Stimulated activated CD4-positive, alpha-beta T cell treated with anti-CD3 and anti-CD28 coated beads, TNF-alpha, amount 100 ng/mL, for 24 hours (primary cell): ENCODE measurements around the gene CTCF.

Experiments used
- DNase-seq, 3 experiments: peaks; one replicate each; pipeline ENCODE4 v3.0.0-alpha.2; 2020; ENCODE audit warnings: low read depth in 3 of 3

CTCF gene

DNA sequence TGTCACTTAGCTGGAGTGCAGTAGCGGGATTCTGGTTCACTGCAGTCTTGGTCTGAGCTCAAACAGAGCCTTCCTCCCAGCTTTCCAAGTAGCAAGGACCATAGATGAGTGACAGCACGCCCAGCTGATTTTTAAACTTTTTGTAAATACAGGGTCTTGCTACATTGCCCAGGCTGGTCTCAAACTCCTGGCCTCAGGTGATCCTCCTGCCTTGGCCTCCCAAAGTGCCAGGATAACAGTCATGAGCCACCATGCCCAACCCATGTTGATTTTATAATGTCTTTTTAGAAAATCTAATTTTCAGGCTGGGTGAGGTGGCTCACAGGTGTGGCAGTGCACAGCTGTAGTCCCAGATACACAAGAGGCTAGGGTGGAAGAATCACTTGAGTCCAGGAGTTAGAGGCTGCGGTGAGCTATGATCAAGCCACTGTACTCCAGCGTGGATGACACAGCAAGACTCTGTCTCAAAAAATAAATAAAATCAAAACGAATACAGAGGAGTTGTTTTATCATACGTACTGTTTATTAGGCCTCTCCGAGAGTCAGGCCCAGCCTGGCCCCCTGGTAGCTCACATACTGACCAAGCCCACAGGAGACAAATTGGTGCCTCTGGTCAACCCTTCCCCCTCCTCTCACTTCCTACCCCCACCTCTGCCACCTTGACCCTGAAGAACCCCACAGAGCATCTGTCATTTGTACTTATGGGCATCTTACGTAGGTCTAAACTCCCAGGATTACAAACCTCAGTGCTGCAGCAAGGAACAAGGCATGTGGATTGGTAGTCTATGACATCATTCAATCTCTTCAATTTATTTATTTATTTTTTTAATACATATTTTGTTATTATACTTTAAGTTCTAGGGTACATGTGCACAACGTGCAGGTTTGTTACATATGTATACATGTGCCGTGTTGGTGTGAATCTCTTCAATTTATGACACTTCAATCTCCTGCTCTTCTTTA lies 117.9 kb downstream of the CTCF start:
- no peak for DNase-seq

DNA sequence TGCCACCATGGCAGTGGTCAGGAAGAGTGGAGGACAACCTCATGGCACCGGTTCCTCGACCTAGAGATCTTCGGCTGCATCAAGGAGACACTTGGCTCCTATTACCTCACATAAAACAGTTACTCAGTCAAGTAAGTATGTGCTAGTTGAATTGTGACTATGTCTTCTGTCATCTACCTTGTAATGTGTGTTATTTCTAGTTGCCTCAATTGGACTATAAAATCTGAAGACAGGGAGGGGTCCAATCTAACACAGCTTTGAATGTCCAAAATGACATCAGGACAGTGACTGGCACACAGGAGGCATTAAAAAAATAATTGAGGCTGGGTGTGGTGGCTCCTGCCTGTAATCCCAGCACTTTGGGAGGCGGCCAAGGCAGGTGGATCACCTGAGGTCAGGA lies 121.4 kb downstream of the CTCF start:
- no peak for DNase-seq

DNA sequence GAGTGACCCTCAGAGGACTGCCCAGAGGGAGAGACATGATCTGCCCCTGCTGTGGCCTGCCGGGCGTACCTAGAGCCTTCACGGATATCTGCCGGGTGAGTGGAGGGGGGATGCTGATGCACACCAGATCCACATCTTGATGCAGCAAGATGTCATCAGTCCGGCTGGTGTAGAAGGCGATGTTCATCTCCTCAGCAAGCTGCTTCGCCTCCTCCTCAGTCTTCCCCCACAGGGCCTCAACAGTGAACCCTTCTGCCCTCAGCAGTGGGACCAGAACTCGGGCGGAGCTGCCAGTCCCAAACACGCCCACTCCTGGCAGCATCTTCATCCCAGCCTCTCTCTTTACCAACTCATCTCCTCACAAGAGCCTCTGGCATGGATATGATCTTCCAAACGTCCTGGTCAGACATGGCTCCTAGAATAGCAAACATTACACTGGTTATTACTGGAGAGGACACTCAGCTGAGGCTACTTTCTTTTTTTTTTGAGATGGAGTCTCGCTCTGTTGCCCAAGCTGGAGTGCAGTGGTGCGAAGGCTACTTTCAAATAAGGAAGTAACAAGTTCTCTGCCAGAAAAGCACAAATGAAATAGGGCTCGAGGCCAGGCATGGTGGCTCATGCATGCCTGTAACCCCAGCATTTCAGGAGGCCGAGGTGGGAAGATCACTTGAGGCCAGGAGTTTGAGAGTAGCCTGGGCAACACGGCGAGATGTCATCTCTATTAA lies 123.2 kb downstream of the CTCF start:
- no peak for DNase-seq
